Naive thymus-derived CD4-positive, alpha-beta T cell (primary cell): ENCODE measurements around the gene ADGRF3. TPM values are rescaled to one million over a fixed set of nuclear protein-coding genes. Genes with fewer than 3 reads are reported as not detected.
"Not testable (repeated sequence)": the region's sequence is repeated elsewhere in the genome, so short reads cannot be mapped to it uniquely, and the experiment has no call there.

ENCODE experiments used
- ATAC-seq: fragments of 150-1000 bp; cut with Tn5 transposase; 2 replicates; pipeline ENCODE4 v1.10.0; 2021; ENCODE audit warnings: mild to moderate bottlenecking, moderate library complexity
- CTCF ChIA-PET: fragments of 350-600 bp; sonication (Branson Sonifier 250); formaldehyde crosslinking; loops from one replicate; lab custom pipeline; 2021; ENCODE audit warnings: antibody characterized with exemption; lab: Charles Lee
- POLR2A ChIA-PET: fragments of 350-600 bp; sonication (Branson Sonifier 250); formaldehyde crosslinking; loops from one replicate; lab custom pipeline; 2021; ENCODE audit warnings: antibody characterized with exemption, inconsistent platforms; lab: Charles Lee
- DNase-seq, 9 donors: peaks; one replicate each; pipeline versions ENCODE4 v3.0.0 to v3.0.0-alpha.2; 2020 to 2022; ENCODE audit warnings: mixed read lengths in 1 of 9
- H3K27ac ChIP-seq: one replicate; pipeline ENCODE4 v1.7.0; 2013; ENCODE audit warnings: mild to moderate bottlenecking, low read depth, low read length, moderate library complexity
- H3K27me3 ChIP-seq, 2 donors: one replicate each; pipeline ENCODE4 v1.7.0; 2013; ENCODE audit warnings: low read length in 2 of 2, mild to moderate bottlenecking in 2 of 2, moderate library complexity in 2 of 2; ENCODE audit not compliant: control insufficient read depth in 2 of 2, insufficient read depth in 2 of 2
- H3K36me3 ChIP-seq, 3 experiments: 1 replicate in 2 of 3; 2 replicates in 1 of 3; pipeline ENCODE4 v1.7.0; 2013; ENCODE audit warnings: low read length in 3 of 3, mild to moderate bottlenecking in 3 of 3, moderate library complexity in 1 of 3; ENCODE audit not compliant: insufficient read depth in 3 of 3, control insufficient read depth in 2 of 3
- H3K4me1 ChIP-seq, 2 donors: one replicate each; pipeline ENCODE4 v1.7.0; 2013; ENCODE audit warnings: low read length in 2 of 2, mild to moderate bottlenecking in 2 of 2, moderate library complexity in 1 of 2; ENCODE audit not compliant: control insufficient read depth in 2 of 2, insufficient read depth in 2 of 2
- H3K4me3 ChIP-seq: 2 replicates; pipeline ENCODE4 v1.7.0; 2013; ENCODE audit warnings: mild to moderate bottlenecking, low read length
- H3K9me3 ChIP-seq, 3 experiments: 1 replicate in 2 of 3; 2 replicates in 1 of 3; pipeline ENCODE4 v1.7.0; 2013; ENCODE audit warnings: low read length in 3 of 3; ENCODE audit not compliant: control insufficient read depth in 2 of 3
- H3K27ac Mint-ChIP-seq, 9 donors: one replicate each; pipeline ENCODE4 v1.8.0; 2020 to 2022; ENCODE audit warnings: mixed read lengths in 9 of 9, mild to moderate bottlenecking in 8 of 9, moderate library complexity in 5 of 9, inconsistent platforms in 2 of 9
- H3K27me3 Mint-ChIP-seq, 5 donors: one replicate each; pipeline ENCODE4 v1.8.0; 2021 to 2022; ENCODE audit warnings: mixed read lengths in 5 of 5, mild to moderate bottlenecking in 1 of 5
- H3K36me3 Mint-ChIP-seq, 5 donors: one replicate each; pipeline ENCODE4 v1.8.0; 2020 to 2022; ENCODE audit warnings: mixed read lengths in 5 of 5, mild to moderate bottlenecking in 3 of 5, inconsistent platforms in 1 of 5
- H3K4me1 Mint-ChIP-seq, 7 donors: one replicate each; pipeline ENCODE4 v1.8.0; 2020 to 2022; ENCODE audit warnings: mixed read lengths in 7 of 7, mild to moderate bottlenecking in 3 of 7, inconsistent platforms in 1 of 7
- H3K4me3 Mint-ChIP-seq, 10 donors: one replicate each; pipeline ENCODE4 v1.8.0; 2020 to 2022; ENCODE audit warnings: mild to moderate bottlenecking in 10 of 10, mixed read lengths in 10 of 10, moderate library complexity in 6 of 10, inconsistent platforms in 2 of 10
- H3K9me3 Mint-ChIP-seq, 11 donors: one replicate each; pipeline ENCODE4 v1.8.0; 2020 to 2022; ENCODE audit warnings: mixed read lengths in 11 of 11, mild to moderate bottlenecking in 4 of 11, inconsistent platforms in 1 of 11, moderate library complexity in 1 of 11
- intact Hi-C, 2 donors: fragments of 100-400 bp; cut with micrococcal nuclease; formaldehyde crosslinking; loops; one replicate each; pipeline ENCODE4 v1.15.1; 2023
- polyA plus RNA-seq, 2 donors: library from polyadenylated mRNA; unstranded; fragments of 300-500 nt; fragmentation: Illumina TruSeq; gene quantifications; one replicate each; pipeline ENCODE4 v1.2.3, GENCODE V29; 2021
- total RNA-seq, 6 experiments: library from RNA in 5 of 6; stranded (reverse) in 5 of 6; gene quantifications; 1 replicate in 5 of 6; 2 replicates in 1 of 6; pipeline ENCODE4 v1.2.3 and lab custom pipeline; 2021 to 2026

The ADGRF3 gene
- total and polyA plus RNA-seq, 7 experiments from 2014 or later = 0.09 to 5.0 (median 1.6) TPM

GRCh38 chr2:26268213-26268612 is 78.4 kb downstream of the ADGRF3 start:
- ChIA-PET POLR2A (interaction anchor here (0.8 kb wide), 1 partner anchor 14 kb away, joined by 7 read pairs; no protein-coding TSS in a partner anchor), CTCF (no interaction called here)
- Histone ChIP-seq H3K9me3 (no peaks in the 10 kb centered on the region), H3K27ac (no peak overlapping the region), H3K27me3 (no peaks in the 10 kb centered on the region), H3K4me1 (no peaks in the 10 kb centered on the region), H3K4me3 (no peak overlapping the region), H3K36me3 (peaks cover 0 to 11% (median 0%) of the 10 kb centered on the region in 3 experiments)
- Mint-ChIP-seq H3K9me3 (no peaks in the 10 kb centered on the region), H3K4me1 (peaks cover 0 to 9% (median 0%) of the 10 kb centered on the region in 7 donors), H3K36me3 (peaks cover 4 to 17% (median 7%) of the 10 kb centered on the region in 5 donors), H3K4me3 (no peak overlapping the region), H3K27me3 (no peaks in the 10 kb centered on the region), H3K27ac (no peak overlapping the region)
- ATAC-seq = no peak
- intact Hi-C loops = no loop called here
- no peak for DNase-seq

- H3K36me3 ChIP-seq = peaks cover 5 to 42% (median 6%) of the 10 kb centered on the region in 3 experiments
- H3K4me3 ChIP-seq, H3K27me3 ChIP-seq, H3K27ac ChIP-seq, H3K4me1 ChIP-seq, H3K4me3 Mint-ChIP-seq, H3K27me3 Mint-ChIP-seq, H3K9me3 ChIP-seq, intact Hi-C loops, CTCF ChIA-PET, ATAC-seq, H3K9me3 Mint-ChIP-seq, H3K27ac Mint-ChIP-seq, DNase-seq: not testable (repeated sequence)
- Mint-ChIP-seq H3K4me1 (peaks cover 0 to 16% (median 5%) of the 10 kb centered on the region in 7 donors), H3K36me3 (peaks cover 0 to 38% (median 17%) of the 10 kb centered on the region in 5 donors)
- POLR2A ChIA-PET = interaction anchor here (1.2 kb wide), 1 partner anchor 9 kb away, joined by 3 read pairs; no protein-coding TSS in a partner anchor
Measured at GRCh38 chr2:26258836-26259235, 87.8 kb downstream of the ADGRF3 start.

Other genes with a start within 250 kb of the ADGRF3 start
- 1 to 10 TPM; 4.5 to 8.4 (median 4.9) TPM for gene GAREM2, start 173.7 kb downstream of the ADGRF3 start, total RNA-seq
- 1 to 10 TPM; 2.4 to 2.6 TPM for gene GAREM2, start 173.7 kb downstream of the ADGRF3 start, polyA plus RNA-seq
- 100 to 1,000 TPM in 3 of 5 experiments, 10 to 100 TPM in 2; 83.8 to 111 (median 102) TPM for gene HADHA, start 102.2 kb downstream of the ADGRF3 start, total RNA-seq
- 100 to 1,000 TPM; 116 to 150 TPM for gene HADHA, start 102.2 kb downstream of the ADGRF3 start, polyA plus RNA-seq
- gene HADHB, start 101.8 kb downstream of the ADGRF3 start, total RNA-seq = 10 to 100 TPM; 38.1 to 77.5 (median 64.2) TPM
- gene HADHB, start 101.8 kb downstream of the ADGRF3 start, polyA plus RNA-seq = 100 to 1,000 TPM in 1 of 2 donors, 10 to 100 TPM in 1; 86.3 to 112 TPM
- 10 to 100 TPM; 19.0 to 33.6 (median 22.4) TPM for gene SELENOI, start 646 bp downstream of the ADGRF3 start, total RNA-seq
- gene SELENOI, start 646 bp downstream of the ADGRF3 start, polyA plus RNA-seq = 1 to 10 TPM; 3.4 to 5.6 TPM
- under 1 TPM in 1 of 5 experiments, not detected in 4; 0.29 TPM for gene DRC1, start 55.1 kb upstream of the ADGRF3 start, total RNA-seq
- not detected for gene DRC1, start 55.1 kb upstream of the ADGRF3 start, polyA plus RNA-seq
- 10 to 100 TPM in 1 of 5 experiments, under 1 TPM in 3, not detected in 1; 0.16 to 14.8 (median 0.71) TPM for gene OTOF, start 131.3 kb upstream of the ADGRF3 start, total RNA-seq
- under 1 TPM in 1 of 2 donors, not detected in 1; 0.22 TPM for gene OTOF, start 131.3 kb upstream of the ADGRF3 start, polyA plus RNA-seq